GM23338 (cell line): ENCODE data around the gene ZNF106. TPM values are rescaled to one million over a fixed set of nuclear protein-coding genes. Genes with fewer than 3 reads are reported as not detected.

Experiments used
- ATAC-seq: fragments of 200-7000 bp; cut with Tn5 transposase; 3 replicates; pipeline ENCODE4 v1.9.1; 2020
- DNase-seq: peaks from one replicate; pipeline ENCODE4 v3.0.0-alpha.2; 2015; ENCODE audit warnings: low spot score
- H2AFZ ChIP-seq: fragments of 200-600 bp; sonication (generic); 2 replicates; pipeline ENCODE4 v1.8.0; 2016; ENCODE audit warnings: antibody characterized with exemption, mild to moderate bottlenecking, moderate library complexity
- H3F3A ChIP-seq: fragments of 200-600 bp; sonication (generic); replicated peaks from 2 replicates; pipeline ENCODE4 v1.8.0; 2017; ENCODE audit warnings: antibody characterized with exemption, mixed run types, low read depth
- H3K27ac ChIP-seq: fragments of 200-600 bp; sonication (generic); 2 replicates; pipeline ENCODE4 v1.6.1; 2016; ENCODE audit warnings: low read depth
- H3K27me3 ChIP-seq: fragments of 200-600 bp; sonication (generic); 2 replicates; pipeline ENCODE4 v1.8.0; 2016; ENCODE audit warnings: mild to moderate bottlenecking, mixed run types, moderate library complexity; ENCODE audit not compliant: insufficient read depth
- H3K36me3 ChIP-seq: fragments of 200-600 bp; sonication (generic); 2 replicates; pipeline ENCODE4 v1.8.0; 2016; ENCODE audit warnings: mild to moderate bottlenecking; ENCODE audit not compliant: insufficient read depth
- H3K4me1 ChIP-seq: fragments of 200-600 bp; sonication (generic); 2 replicates; pipeline ENCODE4 v1.8.0; 2016; ENCODE audit warnings: mild to moderate bottlenecking, moderate library complexity; ENCODE audit not compliant: insufficient read depth
- H3K4me2 ChIP-seq: fragments of 200-600 bp; sonication (generic); 2 replicates; pipeline ENCODE4 v1.7.1; 2017; ENCODE audit warnings: mixed run types
- H3K4me3 ChIP-seq: fragments of 200-600 bp; sonication (generic); 2 replicates; pipeline ENCODE4 v1.6.1; 2016; ENCODE audit warnings: mixed run types
- H3K79me2 ChIP-seq: fragments of 200-600 bp; sonication (generic); replicated peaks from 2 replicates; pipeline ENCODE4 v1.8.0; 2017; ENCODE audit warnings: mild to moderate bottlenecking; ENCODE audit not compliant: insufficient read depth
- H3K9me2 ChIP-seq: fragments of 200-600 bp; sonication (generic); 2 replicates; pipeline ENCODE4 v1.8.0; 2017; ENCODE audit not compliant: insufficient read depth
- H4K20me1 ChIP-seq: fragments of 200-600 bp; sonication (generic); replicated peaks from 2 replicates; pipeline ENCODE4 v1.8.0; 2017; ENCODE audit warnings: mild to moderate bottlenecking; ENCODE audit not compliant: insufficient read depth
- H3K27ac Mint-ChIP-seq: 2 replicates; pipeline ENCODE4 v1.8.0; 2020; ENCODE audit warnings: inconsistent platforms, mild to moderate bottlenecking, moderate library complexity, mixed read lengths
- H3K27me3 Mint-ChIP-seq: 3 replicates; pipeline ENCODE4 v1.8.0; 2022; ENCODE audit warnings: low read depth, mild to moderate bottlenecking, moderate library complexity, mixed read lengths, inconsistent platforms; ENCODE audit not compliant: insufficient read depth, poor library complexity
- H3K36me3 Mint-ChIP-seq: 3 replicates; pipeline ENCODE4 v1.8.0; 2021; ENCODE audit warnings: low read depth, mild to moderate bottlenecking, inconsistent platforms, moderate library complexity, mixed read lengths
- H3K4me1 Mint-ChIP-seq: 3 replicates; pipeline ENCODE4 v1.8.0; 2020; ENCODE audit warnings: mild to moderate bottlenecking, inconsistent platforms, mixed read lengths
- H3K4me3 Mint-ChIP-seq: 3 replicates; pipeline ENCODE4 v1.8.0; 2021; ENCODE audit warnings: moderate library complexity, mild to moderate bottlenecking, inconsistent platforms, mixed read lengths
- H3K9me3 Mint-ChIP-seq: 3 replicates; pipeline ENCODE4 v1.8.0; 2020; ENCODE audit warnings: moderate library complexity, mild to moderate bottlenecking, inconsistent platforms, mixed read lengths
- EZH2 ChIP-seq: fragments of 200-600 bp; sonication (generic); IDR thresholded peaks from one replicate; pipeline ENCODE4 v1.8.0; 2017; ENCODE audit warnings: antibody characterized with exemption, mild to moderate bottlenecking, low read depth; ENCODE audit not compliant: unreplicated experiment
- EZH2phosphoT487 ChIP-seq: fragments of 200-600 bp; sonication (generic); IDR thresholded peaks from one replicate; pipeline ENCODE4 v1.8.1; 2018; ENCODE audit warnings: antibody characterized with exemption; ENCODE audit not compliant: unreplicated experiment
- JUNB ChIP-seq: IDR thresholded peaks from one replicate; pipeline ENCODE4 v1.6.1; 2016; ENCODE audit warnings: antibody characterized with exemption; ENCODE audit not compliant: unreplicated experiment
- POLR2AphosphoS5 ChIP-seq: IDR thresholded peaks from 2 replicates; pipeline ENCODE4 v1.6.1; 2016; ENCODE audit warnings: antibody characterized with exemption, low read depth
- STAT1 ChIP-seq: IDR thresholded peaks from one replicate; pipeline ENCODE4 v1.6.1; 2016; ENCODE audit warnings: antibody characterized with exemption; ENCODE audit not compliant: unreplicated experiment
- ZNF331 ChIP-seq: fragments of 250-450 bp; sonication (Bioruptor Pico); IDR thresholded peaks from 2 replicates; pipeline ENCODE4 v1.5.0; 2020; ENCODE audit warnings: low read depth, mild to moderate bottlenecking, moderate library complexity
- ZNF462 ChIP-seq: fragments of 250-450 bp; sonication (Bioruptor Pico); IDR thresholded peaks from 2 replicates; pipeline ENCODE4 v1.5.0; 2020; ENCODE audit warnings: mild to moderate bottlenecking, moderate library complexity
- polyA plus RNA-seq: library from polyadenylated mRNA; unstranded; fragments of >200 nt; fragmentation: Nextera tagmentation; extraction: Ambion mirVana; gene quantifications from 2 replicates; pipeline ENCODE4 v1.2.1, GENCODE V29; 2016
- total RNA-seq: library from RNA; depleted of rRNA; stranded (reverse); fragments of >200 nt; shearing (Covaris generic); gene quantifications from 2 replicates; pipeline ENCODE4 v1.2.3, GENCODE V29; 2014
- TF ChIP-seq, protein P1 (sequence below): IDR thresholded peaks from one replicate; pipeline ENCODE4 v1.6.1; 2018; ENCODE audit warnings: antibody characterized with exemption; ENCODE audit not compliant: unreplicated experiment

Gene ZNF106
- total and polyA plus RNA-seq, 2 experiments from 2014 or later = 48.0 to 53.7 TPM

GRCh38 chr15:42474827-42475226 is 16.1 kb downstream of the ZNF106 start (continued):
- TF ChIP-seq ZNF462 (CRISPR knock-in tag) = no peak
- no peak for TF ChIP-seq JUNB
- no peak for TF ChIP-seq POLR2AphosphoS5

DNA sequence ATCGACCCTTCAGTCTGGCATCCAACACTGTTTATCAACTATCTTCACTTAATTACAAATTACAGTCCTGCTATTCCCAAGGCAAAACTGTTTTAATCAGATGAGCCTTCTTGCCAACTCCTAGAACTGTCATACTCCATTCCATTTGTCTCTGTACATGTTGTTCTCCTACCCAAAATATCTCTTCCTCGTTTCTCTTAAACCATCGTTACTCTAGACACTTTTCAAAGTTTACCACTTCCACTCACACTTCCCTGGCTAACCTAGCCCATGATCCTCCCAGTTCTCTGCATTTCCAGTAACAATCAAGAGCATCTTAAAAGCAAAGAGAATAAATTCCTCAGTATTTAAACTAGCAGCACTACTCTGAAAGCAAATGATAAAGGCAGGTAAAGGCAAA is 19.9 kb downstream of the ZNF106 start:
- no peaks in the 10 kb centered on the region for H3K4me1 Mint-ChIP-seq
- no peak overlapping the region for H3K4me2 ChIP-seq
- H3K27ac Mint-ChIP-seq = no peak overlapping the region
- no peaks in the 10 kb centered on the region for H3K9me2 ChIP-seq
- H3K27me3 ChIP-seq = no peaks in the 10 kb centered on the region
- no peaks in the 10 kb centered on the region for H3K36me3 ChIP-seq
- no peak overlapping the region for H3K4me3 Mint-ChIP-seq
- TF ChIP-seq STAT1 = no peak
- TF ChIP-seq EZH2 = no peak
- no peak for TF ChIP-seq ZNF331 (CRISPR knock-in tag)
- TF ChIP-seq, protein P1, sequence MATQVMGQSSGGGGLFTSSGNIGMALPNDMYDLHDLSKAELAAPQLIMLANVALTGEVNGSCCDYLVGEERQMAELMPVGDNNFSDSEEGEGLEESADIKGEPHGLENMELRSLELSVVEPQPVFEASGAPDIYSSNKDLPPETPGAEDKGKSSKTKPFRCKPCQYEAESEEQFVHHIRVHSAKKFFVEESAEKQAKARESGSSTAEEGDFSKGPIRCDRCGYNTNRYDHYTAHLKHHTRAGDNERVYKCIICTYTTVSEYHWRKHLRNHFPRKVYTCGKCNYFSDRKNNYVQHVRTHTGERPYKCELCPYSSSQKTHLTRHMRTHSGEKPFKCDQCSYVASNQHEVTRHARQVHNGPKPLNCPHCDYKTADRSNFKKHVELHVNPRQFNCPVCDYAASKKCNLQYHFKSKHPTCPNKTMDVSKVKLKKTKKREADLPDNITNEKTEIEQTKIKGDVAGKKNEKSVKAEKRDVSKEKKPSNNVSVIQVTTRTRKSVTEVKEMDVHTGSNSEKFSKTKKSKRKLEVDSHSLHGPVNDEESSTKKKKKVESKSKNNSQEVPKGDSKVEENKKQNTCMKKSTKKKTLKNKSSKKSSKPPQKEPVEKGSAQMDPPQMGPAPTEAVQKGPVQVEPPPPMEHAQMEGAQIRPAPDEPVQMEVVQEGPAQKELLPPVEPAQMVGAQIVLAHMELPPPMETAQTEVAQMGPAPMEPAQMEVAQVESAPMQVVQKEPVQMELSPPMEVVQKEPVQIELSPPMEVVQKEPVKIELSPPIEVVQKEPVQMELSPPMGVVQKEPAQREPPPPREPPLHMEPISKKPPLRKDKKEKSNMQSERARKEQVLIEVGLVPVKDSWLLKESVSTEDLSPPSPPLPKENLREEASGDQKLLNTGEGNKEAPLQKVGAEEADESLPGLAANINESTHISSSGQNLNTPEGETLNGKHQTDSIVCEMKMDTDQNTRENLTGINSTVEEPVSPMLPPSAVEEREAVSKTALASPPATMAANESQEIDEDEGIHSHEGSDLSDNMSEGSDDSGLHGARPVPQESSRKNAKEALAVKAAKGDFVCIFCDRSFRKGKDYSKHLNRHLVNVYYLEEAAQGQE = no peak
- TF ChIP-seq EZH2phosphoT487 = no peak
- H2AFZ ChIP-seq = no peak overlapping the region
- peaks cover 7% of the 10 kb centered on the region; the same call in 1 of the 2 replicates for H3K79me2 ChIP-seq
- DNase-seq (no peak), ATAC-seq (no peak)
- H3K36me3 Mint-ChIP-seq = no peaks in the 10 kb centered on the region; the same call in 2 of the 3 replicates
- H3K27ac ChIP-seq = no peak overlapping the region
- H3K9me3 Mint-ChIP-seq = no peaks in the 10 kb centered on the region
- peaks cover 6% of the 10 kb centered on the region for H3K27me3 Mint-ChIP-seq
- no peaks in the 10 kb centered on the region for H3F3A ChIP-seq
- no peak overlapping the region for H3K4me3 ChIP-seq
- H3K4me1 ChIP-seq = no peaks in the 10 kb centered on the region
- H4K20me1 ChIP-seq = 0 out of 2 replicates have a peak, but pooled peaks cover 5% of the 10 kb centered on the region
